NCI-H2107 treated with DMSO at 0.1 percent for 48 hours (cell line): ENCODE results near the gene COL27A1.

Source experiments
- DNase-seq: peaks from one replicate; lab custom pipeline; 2025; ENCODE audit not compliant: unreplicated experiment; lab: John Stamatoyannopoulos, UW

COL27A1 gene

GRCh38 chr9:114155263-114155994 is at the start of gene COL27A1:
Gene COL27A1, plus strand, starts transcription at chr9:114155537. Its CDS starts 414 bp downstream, at chr9:114155951.
- DNase-seq: no peak

DNA sequence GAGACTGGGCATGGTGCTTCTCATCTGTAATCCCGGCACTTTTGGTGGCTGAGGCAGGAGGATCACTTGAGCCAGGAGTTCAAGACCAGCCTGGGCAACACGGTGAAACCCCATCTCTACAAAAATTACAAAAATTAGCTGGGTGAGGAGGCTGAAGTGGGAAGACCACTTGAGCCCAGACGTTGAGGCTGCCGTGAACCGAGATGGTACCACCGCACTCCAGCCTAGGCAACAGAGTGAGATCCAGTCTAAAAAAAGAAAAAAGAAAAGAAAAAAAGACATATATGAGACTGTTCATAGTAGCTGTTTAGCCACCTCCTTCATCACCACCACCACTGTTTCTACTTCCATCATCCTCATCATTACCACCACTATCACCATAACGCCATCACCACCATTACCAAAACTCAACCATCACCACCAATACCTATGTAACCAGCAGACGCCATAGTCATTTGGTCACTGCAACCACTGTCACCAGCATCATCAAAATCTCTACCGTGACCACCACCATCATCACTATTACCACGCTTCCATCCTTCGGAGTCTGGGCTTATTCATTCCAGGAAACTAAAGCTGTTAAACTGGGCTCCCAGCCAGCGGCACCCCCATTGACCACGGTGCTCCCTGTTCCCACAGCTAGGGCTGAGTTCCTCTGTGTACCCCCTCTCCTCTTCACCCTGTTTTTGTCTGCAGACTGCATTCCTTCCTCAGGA is 47.9 kb upstream of the COL27A1 start:
- no peak for DNase-seq

GRCh38 chr9:114108016-114108833 is 47.1 kb upstream of the COL27A1 start:
- DNase-seq: peak; percentile 13

- DNase-seq: no peak
Measured at GRCh38 chr9:114109124-114109523, 46.2 kb upstream of the COL27A1 start.

DNA sequence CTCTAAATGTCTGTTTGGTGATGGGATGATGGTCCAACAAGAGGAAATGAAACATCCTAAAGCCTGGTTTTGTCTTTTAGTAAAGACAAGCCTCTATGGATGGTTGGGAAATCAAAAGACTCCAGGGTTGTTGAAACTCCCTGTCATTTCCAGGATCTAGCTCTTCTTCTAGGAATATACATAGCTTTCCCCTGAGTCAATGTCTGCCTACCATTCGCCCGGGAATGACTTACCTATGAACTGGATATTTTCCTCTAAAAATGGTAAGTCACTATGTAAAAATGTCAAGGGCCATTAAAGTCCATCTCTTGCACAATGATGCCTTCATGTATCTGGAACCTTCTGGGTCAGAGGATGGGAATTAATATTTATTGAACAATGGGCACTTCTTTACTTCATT is 45.2 kb upstream of the COL27A1 start:
- DNase-seq: no peak

GRCh38 chr9:114112325-114112724 is 43.0 kb upstream of the COL27A1 start:
- no peak for DNase-seq

GRCh38 chr9:114112778-114113584 is 42.4 kb upstream of the COL27A1 start:
- DNase-seq: no peak

DNA sequence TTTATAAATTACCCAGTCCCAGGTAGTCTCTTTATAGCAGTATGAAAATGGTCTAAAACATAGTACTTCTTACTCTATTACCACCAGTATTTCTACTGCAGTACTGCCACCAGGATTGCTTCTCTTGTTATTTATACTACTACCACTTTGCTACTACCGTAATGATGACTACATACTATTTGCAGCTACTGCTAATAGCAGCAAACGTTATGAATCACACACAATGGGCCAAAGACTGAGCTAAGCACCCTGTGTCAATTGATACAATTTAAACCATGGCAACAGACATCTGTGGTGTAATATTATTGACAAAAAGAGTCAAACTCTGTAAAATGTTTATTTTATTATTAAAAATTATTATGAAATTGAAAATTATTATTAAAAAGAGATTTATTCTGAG is 41.0 kb upstream of the COL27A1 start:
- DNase-seq: no peak

DNA sequence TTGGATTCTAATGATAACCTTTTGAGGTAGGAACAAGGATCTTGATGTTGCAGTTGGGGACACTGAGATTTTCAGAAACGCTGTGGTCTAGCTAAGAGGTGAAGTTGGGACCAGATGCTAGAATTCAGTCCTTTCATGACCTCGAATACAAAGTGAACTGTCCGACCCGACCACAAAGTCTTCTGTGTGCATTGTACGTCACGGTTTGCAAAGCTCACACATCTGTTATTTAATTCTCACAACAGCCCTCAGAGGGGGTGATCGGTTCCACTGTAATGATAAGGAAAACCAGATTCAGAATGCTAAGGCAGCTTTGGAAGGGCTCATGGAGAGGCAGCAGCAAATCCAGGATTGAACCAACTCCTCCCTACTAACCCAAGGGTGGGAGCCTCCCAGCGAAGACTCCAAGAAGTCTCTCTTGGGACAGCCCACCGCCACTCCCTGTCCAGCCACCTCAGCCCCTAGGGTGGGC is 39.6 kb upstream of the COL27A1 start:
- DNase-seq: no peak

- no peak for DNase-seq
Measured at GRCh38 chr9:114116126-114116747, 39.1 kb upstream of the COL27A1 start.

- DNase-seq: no peak
Measured at GRCh38 chr9:114117614-114117995, 37.7 kb upstream of the COL27A1 start.

- no peak for DNase-seq
Measured at GRCh38 chr9:114117996-114118830, 37.1 kb upstream of the COL27A1 start.

DNA sequence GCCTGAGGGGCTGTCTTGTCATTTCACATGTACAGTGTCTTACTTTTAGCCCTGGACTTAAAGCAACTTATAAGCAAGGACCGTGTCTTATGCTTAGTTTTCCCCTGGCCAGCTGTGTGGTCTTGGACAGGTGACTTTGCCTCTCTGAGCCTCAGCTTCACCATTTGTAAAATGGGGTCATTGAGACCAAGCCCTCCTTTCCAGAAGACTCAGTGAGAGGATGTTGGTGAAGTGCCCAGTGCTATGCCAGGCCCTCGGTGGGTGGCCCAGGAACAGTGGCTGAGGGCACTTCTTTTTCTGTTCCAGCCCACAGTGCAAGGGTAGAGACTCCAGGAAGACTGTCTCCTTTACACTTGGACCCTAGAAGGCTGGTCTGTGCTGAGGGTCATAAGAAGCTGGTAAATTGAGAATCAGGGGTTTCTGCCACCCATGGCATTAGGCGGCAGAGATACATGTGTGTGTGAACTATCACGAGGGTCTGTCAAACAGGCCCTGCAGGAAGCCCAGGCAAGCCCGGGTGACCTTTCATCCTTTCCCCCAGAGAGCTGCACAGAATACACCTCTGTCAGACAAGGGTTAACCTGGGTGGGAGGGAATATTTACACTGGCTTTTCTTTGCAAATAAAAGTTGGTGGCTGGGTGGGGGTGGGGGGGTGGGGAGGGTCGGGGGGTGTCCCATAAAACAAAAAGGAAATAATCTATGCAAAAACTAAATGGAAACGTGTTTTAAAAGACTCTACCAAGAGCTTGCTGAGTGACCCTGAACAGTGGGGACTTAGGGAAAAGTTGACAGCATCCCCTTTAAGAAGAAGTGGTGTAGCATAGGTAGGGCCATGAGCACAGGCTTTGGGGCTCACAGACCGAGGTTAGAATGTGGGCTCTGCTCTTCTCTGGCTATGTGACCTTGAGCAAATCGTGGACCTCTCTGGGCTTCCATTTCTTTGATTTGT is 35.8 kb upstream of the COL27A1 start:
- no peak for DNase-seq

- DNase-seq: no peak
Measured at GRCh38 chr9:114120192-114121014, 34.9 kb upstream of the COL27A1 start.

GRCh38 chr9:114121227-114122135 is 33.9 kb upstream of the COL27A1 start:
- no peak for DNase-seq
